Measurements from ENCODE around the gene ZNHIT3. TPM values are rescaled to one million over a fixed set of nuclear protein-coding genes. Genes with fewer than 3 reads are reported as not detected.

Gene ZNHIT3
- total and polyA plus RNA-seq, 10 of the 15 experiments (the other 5 are each of a cell fraction or from before 2014, with no cell fraction given): 34.1 to 128 (median 55.6) TPM

DNA sequence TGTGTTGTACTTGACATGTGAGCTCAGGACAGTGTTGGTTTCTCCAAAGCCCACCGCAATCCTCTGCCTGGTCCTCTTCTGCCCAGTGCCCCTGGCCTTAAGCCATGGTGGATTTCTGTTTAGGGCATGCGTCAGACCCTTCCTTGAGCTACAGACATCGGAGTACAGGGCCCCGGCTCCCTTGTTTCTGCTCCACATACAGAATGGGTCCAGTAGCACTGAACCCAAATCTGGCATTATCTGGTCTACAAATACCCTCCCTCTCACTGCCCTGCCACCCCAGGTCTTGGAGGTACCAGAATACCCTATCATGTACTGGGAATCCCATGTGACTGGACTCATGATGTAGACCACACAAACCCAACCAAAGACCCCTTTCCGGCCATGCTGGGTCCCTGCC is 27.4 kb upstream of the ZNHIT3 start:
- POLR2A ChIA-PET: no interaction called here
- Histone ChIP-seq H3K27ac (ENCODE audit: control insufficient read depth, insufficient read depth) (no peak overlapping the region), H3K9ac (ENCODE audit: control insufficient read depth, insufficient read depth, low read length) (no peak overlapping the region), H3K36me3 (ENCODE audit: control insufficient read depth in 2 of 2, insufficient read depth in 2 of 2, low read length in 1 of 2) (no peaks in the 10 kb centered on the region), H4K20me1 (ENCODE audit: control insufficient read depth, insufficient read depth) (no peaks in the 10 kb centered on the region; the same call in 1 of the 2 replicates), H2AFZ (ENCODE audit: control insufficient read depth, low read depth, low read length) (no peak overlapping the region), H3K79me2 (ENCODE audit: control insufficient read depth, insufficient read depth, low read length) (no peaks in the 10 kb centered on the region), H3K4me3 (no peak overlapping the region), H3K9me3 (replicated peaks; ENCODE audit: control insufficient read depth, insufficient read depth, low read length) (no peaks in the 10 kb centered on the region), H3K4me1 (ENCODE audit: control insufficient read depth, insufficient read depth, low read length) (no peaks in the 10 kb centered on the region), H3K27me3 (replicated peaks in 1 of 2; ENCODE audit: control insufficient read depth in 2 of 2, insufficient read depth in 2 of 2, low read length in 1 of 2) (peaks cover 0 to 4% of the 10 kb centered on the region in 2 experiments; a peak in 2 of 4 replicates), H3K4me2 (ENCODE audit: control insufficient read depth, insufficient read depth) (no peak overlapping the region)
- in situ Hi-C loops (cut with MboI) (no loop called here), intact Hi-C loops (cut with micrococcal nuclease; ENCODE audit: unreplicated experiment) (no loop called here)
- TF ChIP-seq KAT2A (conservative IDR thresholded peaks at IDR 0.05; ENCODE audit: control insufficient read depth, low read depth, low read length): no peak
- SMC1A ChIA-PET (ENCODE audit: uncharacterized antibody, unreplicated experiment): no interaction called here
- DNase-seq (ENCODE audit: low read depth, low spot score) (no peak), FAIRE-seq (no peak), ATAC-seq (no peak)
- BruUV-seq (replicated peaks): no TSS peak
- RAD21 ChIA-PET (ENCODE audit: unreplicated experiment): no interaction called here
- WGBS (ENCODE audit: insufficient coverage, insufficient replicate concordance, low lambda C conversion rate, missing lambda C conversion rate): 11% methylated on average over 5 of the region's 5 CpGs
- CTCF ChIA-PET: no interaction called here

GRCh38 chr17:36459601-36460000 is 26.9 kb upstream of the ZNHIT3 start:
- Histone ChIP-seq H3K79me2 (ENCODE audit: control insufficient read depth, insufficient read depth, low read length) (no peaks in the 10 kb centered on the region), H3K4me3 (no peak overlapping the region), H4K20me1 (ENCODE audit: control insufficient read depth, insufficient read depth) (no peaks in the 10 kb centered on the region; the same call in 1 of the 2 replicates), H3K4me2 (ENCODE audit: control insufficient read depth, insufficient read depth) (no peak overlapping the region), H2AFZ (ENCODE audit: control insufficient read depth, low read depth, low read length) (no peak overlapping the region), H3K9me3 (replicated peaks; ENCODE audit: control insufficient read depth, insufficient read depth, low read length) (no peaks in the 10 kb centered on the region), H3K27me3 (replicated peaks in 1 of 2; ENCODE audit: control insufficient read depth in 2 of 2, insufficient read depth in 2 of 2, low read length in 1 of 2) (peaks cover 0 to 4% of the 10 kb centered on the region in 2 experiments; a peak in 2 of 4 replicates), H3K4me1 (ENCODE audit: control insufficient read depth, insufficient read depth, low read length) (no peaks in the 10 kb centered on the region), H3K36me3 (ENCODE audit: control insufficient read depth in 2 of 2, insufficient read depth in 2 of 2, low read length in 1 of 2) (no peaks in the 10 kb centered on the region), H3K27ac (ENCODE audit: control insufficient read depth, insufficient read depth) (no peak overlapping the region), H3K9ac (ENCODE audit: control insufficient read depth, insufficient read depth, low read length) (no peak overlapping the region)
- RAD21 ChIA-PET (ENCODE audit: unreplicated experiment): no interaction called here
- ATAC-seq: no peak
- 15% methylated on average over 7 of the region's 7 CpGs for WGBS (ENCODE audit: insufficient coverage, insufficient replicate concordance, low lambda C conversion rate, missing lambda C conversion rate)
- FAIRE-seq: no peak
- POLR2A ChIA-PET: no interaction called here
- TF ChIP-seq FOXK2 (IDR thresholded peaks at IDR 0.05) (no peak), SREBF1 (IDR thresholded peaks at IDR 0.05; ENCODE audit: low read length) (no peak), CEBPB (IDR thresholded peaks at IDR 0.05; ENCODE audit: borderline replicate concordance in 1 of 2, low read depth in 2 of 2, low read length in 2 of 2) (no peak), TARDBP (IDR thresholded peaks at IDR 0.05; ENCODE audit: borderline replicate concordance) (no peak), BCL11A (IDR thresholded peaks at IDR 0.05; ENCODE audit: low read depth, low read length) (no peak), HCFC1 (IDR thresholded peaks at IDR 0.05; ENCODE audit: low read length) (no peak), RFX5 (IDR thresholded peaks at IDR 0.05; ENCODE audit: low read depth, low read length) (no peak), ZNF207 (IDR thresholded peaks at IDR 0.05; ENCODE audit: borderline replicate concordance) (no peak)
- TF ChIP-seq, protein P1, sequence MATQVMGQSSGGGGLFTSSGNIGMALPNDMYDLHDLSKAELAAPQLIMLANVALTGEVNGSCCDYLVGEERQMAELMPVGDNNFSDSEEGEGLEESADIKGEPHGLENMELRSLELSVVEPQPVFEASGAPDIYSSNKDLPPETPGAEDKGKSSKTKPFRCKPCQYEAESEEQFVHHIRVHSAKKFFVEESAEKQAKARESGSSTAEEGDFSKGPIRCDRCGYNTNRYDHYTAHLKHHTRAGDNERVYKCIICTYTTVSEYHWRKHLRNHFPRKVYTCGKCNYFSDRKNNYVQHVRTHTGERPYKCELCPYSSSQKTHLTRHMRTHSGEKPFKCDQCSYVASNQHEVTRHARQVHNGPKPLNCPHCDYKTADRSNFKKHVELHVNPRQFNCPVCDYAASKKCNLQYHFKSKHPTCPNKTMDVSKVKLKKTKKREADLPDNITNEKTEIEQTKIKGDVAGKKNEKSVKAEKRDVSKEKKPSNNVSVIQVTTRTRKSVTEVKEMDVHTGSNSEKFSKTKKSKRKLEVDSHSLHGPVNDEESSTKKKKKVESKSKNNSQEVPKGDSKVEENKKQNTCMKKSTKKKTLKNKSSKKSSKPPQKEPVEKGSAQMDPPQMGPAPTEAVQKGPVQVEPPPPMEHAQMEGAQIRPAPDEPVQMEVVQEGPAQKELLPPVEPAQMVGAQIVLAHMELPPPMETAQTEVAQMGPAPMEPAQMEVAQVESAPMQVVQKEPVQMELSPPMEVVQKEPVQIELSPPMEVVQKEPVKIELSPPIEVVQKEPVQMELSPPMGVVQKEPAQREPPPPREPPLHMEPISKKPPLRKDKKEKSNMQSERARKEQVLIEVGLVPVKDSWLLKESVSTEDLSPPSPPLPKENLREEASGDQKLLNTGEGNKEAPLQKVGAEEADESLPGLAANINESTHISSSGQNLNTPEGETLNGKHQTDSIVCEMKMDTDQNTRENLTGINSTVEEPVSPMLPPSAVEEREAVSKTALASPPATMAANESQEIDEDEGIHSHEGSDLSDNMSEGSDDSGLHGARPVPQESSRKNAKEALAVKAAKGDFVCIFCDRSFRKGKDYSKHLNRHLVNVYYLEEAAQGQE (IDR thresholded peaks at IDR 0.05; ENCODE audit: low read depth, low read length): no peak
- BruUV-seq (replicated peaks): no TSS peak
- CTCF ChIA-PET: no interaction called here
- in situ Hi-C loops (cut with MboI): no loop called here
- intact Hi-C loops (cut with micrococcal nuclease; ENCODE audit: unreplicated experiment): no loop called here
- no peak for DNase-seq (ENCODE audit: low read depth, low spot score)
- SMC1A ChIA-PET (ENCODE audit: uncharacterized antibody, unreplicated experiment): no interaction called here
